Measurements from ENCODE around the gene GABBR2.

- no peak for TF ChIP-seq SRF (IDR thresholded peaks at IDR 0.05; ENCODE audit: low read depth, low read length)
- no peak for TF ChIP-seq TAF1 (IDR thresholded peaks at IDR 0.05; ENCODE audit: low read depth, low read length)
Observed at GRCh38 chr9:98345011-98345410, 363.7 kb downstream of the GABBR2 start.

Data from H1 (cell line).